ENCODE results near the gene STEEP1. TPM values are rescaled to one million over a fixed set of nuclear protein-coding genes. Genes with fewer than 3 reads are reported as not detected.

STEEP1 gene
- 23.9 and 29.0 TPM in 2 replicates for total RNA-seq

DNA sequence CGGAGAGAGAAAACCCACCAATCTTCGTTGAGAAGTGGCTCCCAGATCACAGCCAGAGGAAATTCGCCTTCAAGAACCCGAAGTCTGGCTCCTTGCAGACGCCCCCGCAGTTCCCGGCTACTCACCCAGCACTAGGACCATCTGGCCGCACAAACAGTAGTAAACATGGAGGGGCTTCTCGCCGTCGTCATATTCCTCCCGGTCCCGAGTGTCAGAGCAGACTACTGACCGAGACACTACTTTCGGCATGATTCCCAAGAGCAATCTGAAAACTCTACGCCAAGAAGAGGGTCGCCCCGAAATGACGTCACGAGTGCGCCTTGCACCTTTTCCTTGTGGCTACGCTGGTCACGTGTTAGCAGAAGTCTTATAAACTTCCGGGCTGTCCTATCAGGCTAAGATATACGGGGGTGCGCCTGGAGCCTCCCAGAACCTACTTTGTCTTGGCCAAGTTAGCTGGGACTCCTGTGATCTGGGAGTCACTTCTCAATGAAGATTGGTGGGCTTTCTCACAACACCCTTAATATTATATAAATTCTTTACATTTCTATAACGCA lies at the start of gene STEEP1:
Gene STEEP1 (minus strand): TSS at position 303 of the 557 bp plus-strand sequence. CDS start 54 bp downstream, at position 249.
- H3K27ac ChIP-seq (ENCODE audit: low read depth, low read length): peak within 1 kb of the TSS; percentile 69
- H3K9me3 ChIP-seq (ENCODE audit: low read depth, low read length): no peaks in the 10 kb centered on the region
- H2AFZ ChIP-seq (ENCODE audit: low read length): peak within 1 kb of the TSS; percentile 85
- TF ChIP-seq CTCF (IDR thresholded peaks at IDR 0.05; ENCODE audit: extremely low read depth, low read depth, low read length): no peak
- DNase-seq (ENCODE audit: insufficient read length, low spot score, missing footprints): peak; percentile 93
- peak within 1 kb of the TSS; percentile 80 for H3K4me3 ChIP-seq (ENCODE audit: insufficient read depth, low read length)
- peaks cover 4% of the 10 kb centered on the region for H3K4me1 ChIP-seq (ENCODE audit: insufficient read depth, low read length)
- no peaks in the 10 kb centered on the region for H3K27me3 ChIP-seq (ENCODE audit: insufficient read depth, low read length)
- peaks cover 20% of the 10 kb centered on the region for H3K79me2 ChIP-seq (ENCODE audit: insufficient read depth, low read length)
- H3K4me2 ChIP-seq (ENCODE audit: insufficient read depth, low read length): peak within 1 kb of the TSS; percentile 79
- no peaks in the 10 kb centered on the region for H3K36me3 ChIP-seq (ENCODE audit: insufficient read depth, low read length)
- H4K20me1 ChIP-seq (ENCODE audit: insufficient read depth, low read length): no peaks in the 10 kb centered on the region

DNA sequence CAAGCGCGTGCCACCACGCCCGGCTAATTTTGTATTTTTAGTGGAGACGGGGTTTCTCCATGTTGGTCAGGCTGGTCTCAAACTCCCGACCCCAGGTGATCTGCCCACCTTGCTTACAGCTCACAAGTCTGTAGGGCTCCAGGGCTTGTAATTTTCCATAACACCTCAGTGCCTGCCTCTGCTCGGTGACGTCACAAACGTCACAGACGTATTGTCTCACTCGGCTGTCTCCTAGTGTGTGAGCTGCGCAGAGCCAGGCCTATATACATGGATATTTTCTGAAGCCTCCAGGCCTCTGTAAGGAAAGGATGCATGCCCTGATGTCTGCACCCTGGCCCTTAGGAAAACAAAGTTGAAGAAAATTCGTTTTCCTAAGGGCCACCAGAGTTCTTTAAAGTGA lies 49.6 kb upstream of the STEEP1 start:
- Histone ChIP-seq H3K9me3 (ENCODE audit: low read depth, low read length) (no peaks in the 10 kb centered on the region), H3K27me3 (ENCODE audit: insufficient read depth, low read length) (no peaks in the 10 kb centered on the region), H2AFZ (ENCODE audit: low read length) (no peak overlapping the region)

DNA sequence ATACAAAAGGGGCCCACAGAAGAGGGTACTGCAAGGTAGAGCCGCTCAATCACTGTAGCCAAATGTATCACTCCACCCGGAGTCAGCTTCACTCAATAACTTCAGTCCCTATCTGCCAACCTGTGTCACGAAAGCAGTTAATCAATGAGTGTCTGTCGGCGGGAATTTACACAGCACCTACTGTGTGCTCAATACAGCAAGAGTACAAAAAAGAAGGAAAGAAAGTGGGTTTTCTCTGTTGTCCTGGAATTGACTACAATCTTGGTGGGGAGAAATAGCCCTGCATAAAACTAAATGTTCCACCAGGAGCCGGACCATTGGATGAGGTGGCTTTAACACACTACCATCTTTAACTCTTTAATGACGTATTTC lies 41.8 kb upstream of the STEEP1 start:
- DNase-seq (ENCODE audit: insufficient read length, low spot score, missing footprints): peak; percentile 49
- Histone ChIP-seq H3K27ac (ENCODE audit: low read depth, low read length) (peak overlapping the region; percentile 70), H3K4me3 (ENCODE audit: insufficient read depth, low read length) (peak overlapping the region; percentile 85), H3K4me1 (ENCODE audit: insufficient read depth, low read length) (no peaks in the 10 kb centered on the region), H3K27me3 (ENCODE audit: insufficient read depth, low read length) (no peaks in the 10 kb centered on the region), H4K20me1 (ENCODE audit: insufficient read depth, low read length) (peaks cover 2% of the 10 kb centered on the region), H2AFZ (ENCODE audit: low read length) (peak overlapping the region; percentile 86), H3K4me2 (ENCODE audit: insufficient read depth, low read length) (peak overlapping the region; percentile 81), H3K79me2 (ENCODE audit: insufficient read depth, low read length) (peaks cover 38% of the 10 kb centered on the region), H3K9me3 (ENCODE audit: low read depth, low read length) (no peaks in the 10 kb centered on the region), H3K36me3 (ENCODE audit: insufficient read depth, low read length) (no peaks in the 10 kb centered on the region)
- no peak for TF ChIP-seq CTCF (IDR thresholded peaks at IDR 0.05; ENCODE audit: extremely low read depth, low read depth, low read length)

More for the DNA sequence above, 49.6 kb upstream of the STEEP1 start:
- Histone ChIP-seq H3K79me2 (ENCODE audit: insufficient read depth, low read length) (no peaks in the 10 kb centered on the region), H4K20me1 (ENCODE audit: insufficient read depth, low read length) (no peaks in the 10 kb centered on the region), H3K4me3 (ENCODE audit: insufficient read depth, low read length) (no peak overlapping the region), H3K27ac (ENCODE audit: low read depth, low read length) (no peak overlapping the region), H3K4me1 (ENCODE audit: insufficient read depth, low read length) (no peaks in the 10 kb centered on the region), H3K36me3 (ENCODE audit: insufficient read depth, low read length) (no peaks in the 10 kb centered on the region), H3K4me2 (ENCODE audit: insufficient read depth, low read length) (no peak overlapping the region)
- DNase-seq (ENCODE audit: insufficient read length, low spot score, missing footprints): no peak
- TF ChIP-seq CTCF (IDR thresholded peaks at IDR 0.05; ENCODE audit: extremely low read depth, low read depth, low read length): no peak

- DNase-seq (ENCODE audit: insufficient read length, low spot score, missing footprints): peak; percentile 96
- H3K27ac ChIP-seq (ENCODE audit: low read depth, low read length): peak within 1 kb of the TSS; percentile 70
- TF ChIP-seq CTCF (IDR thresholded peaks at IDR 0.05; ENCODE audit: extremely low read depth, low read depth, low read length): no peak
- peaks cover 42% of the 10 kb centered on the region for H3K79me2 ChIP-seq (ENCODE audit: insufficient read depth, low read length)
- no peaks in the 10 kb centered on the region for H3K27me3 ChIP-seq (ENCODE audit: insufficient read depth, low read length)
- H3K4me2 ChIP-seq (ENCODE audit: insufficient read depth, low read length): peak within 1 kb of the TSS; percentile 84
- peak within 1 kb of the TSS; percentile 95 for H2AFZ ChIP-seq (ENCODE audit: low read length)
- no peaks in the 10 kb centered on the region for H3K36me3 ChIP-seq (ENCODE audit: insufficient read depth, low read length)
- no peaks in the 10 kb centered on the region for H3K9me3 ChIP-seq (ENCODE audit: low read depth, low read length)
- H3K4me3 ChIP-seq (ENCODE audit: insufficient read depth, low read length): peak within 1 kb of the TSS; percentile 85
- H3K4me1 ChIP-seq (ENCODE audit: insufficient read depth, low read length): no peaks in the 10 kb centered on the region
- peaks cover 2% of the 10 kb centered on the region for H4K20me1 ChIP-seq (ENCODE audit: insufficient read depth, low read length)
These were observed 41.2 kb upstream of the STEEP1 start, which contains the start of gene NKRF for GRCh38 chrX:119606280-119607017. Gene NKRF, minus strand, starts transcription at chrX:119606424.

Measured in osteoblast (primary cell).